HepG2 (cell line): Measurements from ENCODE around the gene ZNF181. TPM values are rescaled to one million over a fixed set of nuclear protein-coding genes. Genes with fewer than 3 reads are reported as not detected.

ENCODE experiments used
- KIAA2018 ChIP-seq: sonication (generic); formaldehyde crosslinking; IDR thresholded peaks from 2 replicates; pipeline ENCODE4 v1.5.0; 2020; ENCODE audit warnings: mild to moderate bottlenecking, missing genetic modification reagents, borderline replicate concordance
- MIXL1 ChIP-seq: IDR thresholded peaks from 2 replicates; pipeline ENCODE4 v1.6.1; 2016
- NFIC ChIP-seq: IDR thresholded peaks from 2 replicates; pipeline ENCODE4 v1.6.1; 2012; ENCODE audit warnings: mild to moderate bottlenecking, low read length, inconsistent platforms
- RFX1 ChIP-seq: fragments of 450-650 bp; IDR thresholded peaks from 2 replicates; pipeline ENCODE4 v1.6.1; 2017
- SAP130 ChIP-seq: IDR thresholded peaks from 2 replicates; pipeline ENCODE4 v1.6.1; 2016; ENCODE audit warnings: low read depth
- ZNF512B ChIP-seq: sonication (generic); formaldehyde crosslinking; IDR thresholded peaks from 2 replicates; pipeline ENCODE4 v1.5.1; 2020; ENCODE audit warnings: missing genetic modification reagents, mild to moderate bottlenecking, borderline replicate concordance
- ZNF83 ChIP-seq: sonication (generic); formaldehyde crosslinking; IDR thresholded peaks from 2 replicates; pipeline ENCODE4 v1.4.0; 2020; ENCODE audit warnings: missing genetic modification reagents, mild to moderate bottlenecking, borderline replicate concordance
- polyA plus RNA-seq, 8 experiments: library from polyadenylated mRNA; depleted of rRNA in 3 of 8; stranded (reverse) in 7 of 8; unstranded in 1 of 8; fragments of >200 nt; fragmentation: Illumina TruSeq in 4 of 8; extraction: Trizol in 4 of 8; gene quantifications; 2 replicates each; pipeline versions ENCODE4 v1.2.1 to v1.2.3, GENCODE V29; 2011 to 2016; ENCODE audit warnings: low read depth in 4 of 8, missing spikeins in 1 of 8, mixed read lengths in 1 of 8; ENCODE audit not compliant: insufficient read depth in 1 of 8
- total RNA-seq, 5 experiments: library from RNA; depleted of rRNA; stranded (reverse); fragments of >200 nt; fragmentation: Illumina TruSeq; extraction: Trizol; gene quantifications; 2 replicates each; pipeline ENCODE4 v1.2.3, GENCODE V29; 2016; ENCODE audit warnings: low read depth in 1 of 5

The ZNF181 gene
- total and polyA plus RNA-seq, 2 of the 13 experiments (the other 11 are each of a cell fraction or from before 2014, with no cell fraction given) = 10.6 to 15.5 TPM

- peak; percentile 61; the same call in 1 of the 2 replicates for TF ChIP-seq MIXL1 (CRISPR knock-in tag)
- TF ChIP-seq ZNF83 (CRISPR knock-in tag) = no peak
- peak; percentile 40 for TF ChIP-seq SAP130
- no peak for TF ChIP-seq NFIC
- no peak for TF ChIP-seq ZNF512B (CRISPR knock-in tag)
- TF ChIP-seq RFX1 = no peak
- no peak for TF ChIP-seq KIAA2018 (CRISPR knock-in tag)
Measured at GRCh38 chr19:34712395-34713261, 21.4 kb upstream of the ZNF181 start (continued).
